GM23248 (cell line): Measurements from ENCODE around the gene LSAMP.

Source experiments
- EZH2 ChIP-seq: fragments of 200-600 bp; sonication (generic); IDR thresholded peaks from 2 replicates; pipeline ENCODE4 v1.6.1; 2018; ENCODE audit warnings: antibody characterized with exemption, mild to moderate bottlenecking; ENCODE audit not compliant: insufficient read depth, poor library complexity, severe bottlenecking
- EZH2phosphoT487 ChIP-seq: fragments of 200-600 bp; sonication (generic); IDR thresholded peaks from 2 replicates; pipeline ENCODE4 v1.6.1; 2018; ENCODE audit warnings: antibody characterized with exemption, moderate library complexity, mild to moderate bottlenecking, low read depth; ENCODE audit not compliant: insufficient read depth

GRCh38 chr3:116246406-116246980, 198.8 kb downstream of the LSAMP start:
- no peak for TF ChIP-seq EZH2phosphoT487
- TF ChIP-seq EZH2 = no peak
